ENCODE results near the gene ABCD4.

DNA sequence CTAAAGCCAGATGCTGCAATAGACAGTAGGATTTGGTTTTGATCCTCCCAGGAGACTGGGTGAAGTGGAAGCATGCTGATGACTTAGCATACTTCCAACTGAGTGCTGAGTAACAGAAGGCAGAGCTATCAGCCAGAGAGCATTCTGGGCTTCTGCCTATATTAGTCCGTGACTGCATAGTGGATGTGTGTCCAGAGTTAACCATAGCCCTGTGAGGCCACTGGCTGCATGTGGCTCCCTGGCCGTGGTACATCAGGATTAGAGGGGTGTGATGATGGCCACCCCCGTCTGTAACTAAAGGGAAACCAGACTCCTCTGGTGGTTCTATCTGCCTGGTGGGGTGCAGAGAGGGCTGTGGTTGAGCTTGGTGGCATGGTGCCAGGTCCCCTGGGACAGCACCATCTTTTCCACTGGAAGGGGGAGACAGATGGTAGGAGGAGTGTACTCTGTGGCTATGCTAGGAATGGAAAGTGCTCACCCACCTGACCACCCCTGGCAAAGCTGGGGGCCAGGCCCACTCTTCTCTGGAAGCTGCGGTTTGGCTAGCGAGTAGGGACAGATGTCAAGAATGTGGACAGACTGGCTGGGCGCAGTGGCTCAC is 27.4 kb downstream of the ABCD4 start:
- TF ChIP-seq, protein P1, sequence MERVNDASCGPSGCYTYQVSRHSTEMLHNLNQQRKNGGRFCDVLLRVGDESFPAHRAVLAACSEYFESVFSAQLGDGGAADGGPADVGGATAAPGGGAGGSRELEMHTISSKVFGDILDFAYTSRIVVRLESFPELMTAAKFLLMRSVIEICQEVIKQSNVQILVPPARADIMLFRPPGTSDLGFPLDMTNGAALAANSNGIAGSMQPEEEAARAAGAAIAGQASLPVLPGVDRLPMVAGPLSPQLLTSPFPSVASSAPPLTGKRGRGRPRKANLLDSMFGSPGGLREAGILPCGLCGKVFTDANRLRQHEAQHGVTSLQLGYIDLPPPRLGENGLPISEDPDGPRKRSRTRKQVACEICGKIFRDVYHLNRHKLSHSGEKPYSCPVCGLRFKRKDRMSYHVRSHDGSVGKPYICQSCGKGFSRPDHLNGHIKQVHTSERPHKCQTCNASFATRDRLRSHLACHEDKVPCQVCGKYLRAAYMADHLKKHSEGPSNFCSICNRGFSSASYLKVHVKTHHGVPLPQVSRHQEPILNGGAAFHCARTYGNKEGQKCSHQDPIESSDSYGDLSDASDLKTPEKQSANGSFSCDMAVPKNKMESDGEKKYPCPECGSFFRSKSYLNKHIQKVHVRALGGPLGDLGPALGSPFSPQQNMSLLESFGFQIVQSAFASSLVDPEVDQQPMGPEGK (CRISPR knock-in tag; IDR thresholded peaks at IDR 0.05; ENCODE audit: borderline replicate concordance) = no peak
- TF ChIP-seq, protein P2, sequence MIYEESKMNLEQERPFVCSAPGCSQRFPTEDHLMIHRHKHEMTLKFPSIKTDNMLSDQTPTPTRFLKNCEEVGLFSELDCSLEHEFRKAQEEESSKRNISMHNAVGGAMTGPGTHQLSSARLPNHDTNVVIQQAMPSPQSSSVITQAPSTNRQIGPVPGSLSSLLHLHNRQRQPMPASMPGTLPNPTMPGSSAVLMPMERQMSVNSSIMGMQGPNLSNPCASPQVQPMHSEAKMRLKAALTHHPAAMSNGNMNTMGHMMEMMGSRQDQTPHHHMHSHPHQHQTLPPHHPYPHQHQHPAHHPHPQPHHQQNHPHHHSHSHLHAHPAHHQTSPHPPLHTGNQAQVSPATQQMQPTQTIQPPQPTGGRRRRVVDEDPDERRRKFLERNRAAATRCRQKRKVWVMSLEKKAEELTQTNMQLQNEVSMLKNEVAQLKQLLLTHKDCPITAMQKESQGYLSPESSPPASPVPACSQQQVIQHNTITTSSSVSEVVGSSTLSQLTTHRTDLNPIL (CRISPR knock-in tag; IDR thresholded peaks at IDR 0.05; ENCODE audit: low read depth) = no peak
- TF ChIP-seq RARB (CRISPR knock-in tag; IDR thresholded peaks at IDR 0.05) (no peak), ZFP3 (CRISPR knock-in tag; IDR thresholded peaks at IDR 0.05) (no peak), TCF4 (CRISPR knock-in tag; IDR thresholded peaks at IDR 0.05; ENCODE audit: borderline replicate concordance) (no peak), ZNF70 (CRISPR knock-in tag; IDR thresholded peaks at IDR 0.05) (no peak), ISL1 (CRISPR knock-in tag; IDR thresholded peaks at IDR 0.05) (no peak), BACH2 (CRISPR knock-in tag; IDR thresholded peaks at IDR 0.05; ENCODE audit: borderline replicate concordance) (no peak), ESRRG (CRISPR knock-in tag; IDR thresholded peaks at IDR 0.05) (no peak), OSR1 (CRISPR knock-in tag; IDR thresholded peaks at IDR 0.05) (no peak), CSDC2 (CRISPR knock-in tag; IDR thresholded peaks at IDR 0.05) (no peak), SNAI2 (CRISPR knock-in tag; IDR thresholded peaks at IDR 0.05) (no peak), ZC3H10 (CRISPR knock-in tag; IDR thresholded peaks at IDR 0.05) (no peak)
- TF ChIP-seq, protein P3, sequence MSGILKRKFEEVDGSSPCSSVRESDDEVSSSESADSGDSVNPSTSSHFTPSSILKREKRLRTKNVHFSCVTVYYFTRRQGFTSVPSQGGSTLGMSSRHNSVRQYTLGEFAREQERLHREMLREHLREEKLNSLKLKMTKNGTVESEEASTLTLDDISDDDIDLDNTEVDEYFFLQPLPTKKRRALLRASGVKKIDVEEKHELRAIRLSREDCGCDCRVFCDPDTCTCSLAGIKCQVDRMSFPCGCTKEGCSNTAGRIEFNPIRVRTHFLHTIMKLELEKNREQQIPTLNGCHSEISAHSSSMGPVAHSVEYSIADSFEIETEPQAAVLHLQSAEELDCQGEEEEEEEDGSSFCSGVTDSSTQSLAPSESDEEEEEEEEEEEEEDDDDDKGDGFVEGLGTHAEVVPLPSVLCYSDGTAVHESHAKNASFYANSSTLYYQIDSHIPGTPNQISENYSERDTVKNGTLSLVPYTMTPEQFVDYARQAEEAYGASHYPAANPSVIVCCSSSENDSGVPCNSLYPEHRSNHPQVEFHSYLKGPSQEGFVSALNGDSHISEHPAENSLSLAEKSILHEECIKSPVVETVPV (CRISPR knock-in tag; IDR thresholded peaks at IDR 0.05) = no peak

All from SK-N-SH treated with all-trans-retinoic acid at 6 μM for 48 hours (cell line).